ENCODE data around the gene TLDC2.

TLDC2 gene

DNA sequence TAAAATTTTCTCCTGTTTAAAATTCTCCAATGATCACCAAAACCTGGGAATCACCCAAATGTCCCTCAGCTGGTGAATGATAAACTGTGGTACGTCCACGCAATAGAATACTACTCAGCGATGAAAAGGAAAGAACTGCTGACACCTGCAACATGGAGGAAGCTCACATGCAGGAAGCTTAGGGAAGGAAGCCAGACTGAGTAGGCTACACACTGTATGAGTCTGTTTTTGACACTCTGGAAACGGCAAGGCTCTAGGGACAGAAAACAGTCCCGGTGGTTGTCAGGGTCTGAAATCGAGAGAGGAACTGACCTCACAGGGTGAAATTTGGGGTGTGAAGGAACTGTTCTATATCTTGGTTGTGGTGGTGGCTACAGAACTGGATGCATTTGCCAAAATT is 25.2 kb upstream of the TLDC2 start:
- no peak for DNase-seq (ENCODE audit: low read depth)

DNA sequence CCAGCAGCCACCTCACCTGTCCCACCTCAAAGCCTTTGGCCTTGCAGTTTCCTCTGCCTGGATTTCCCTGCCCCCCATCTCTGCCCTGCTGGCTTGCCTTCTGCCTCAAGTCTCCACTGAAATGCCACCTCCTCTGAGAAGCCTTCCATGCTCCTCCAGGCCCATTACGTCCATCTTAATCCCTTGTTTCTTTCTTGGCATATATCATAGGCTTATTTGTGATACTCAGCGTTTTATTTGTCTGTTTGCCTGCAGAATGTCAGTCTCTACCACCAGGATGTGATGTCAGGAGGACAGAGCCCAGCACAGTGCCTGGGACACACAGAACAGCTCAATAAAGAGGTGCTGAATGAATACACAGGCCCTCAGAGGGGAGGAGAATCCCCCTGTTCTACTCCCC is 24.4 kb upstream of the TLDC2 start:
- DNase-seq (ENCODE audit: low read depth): no peak

DNA sequence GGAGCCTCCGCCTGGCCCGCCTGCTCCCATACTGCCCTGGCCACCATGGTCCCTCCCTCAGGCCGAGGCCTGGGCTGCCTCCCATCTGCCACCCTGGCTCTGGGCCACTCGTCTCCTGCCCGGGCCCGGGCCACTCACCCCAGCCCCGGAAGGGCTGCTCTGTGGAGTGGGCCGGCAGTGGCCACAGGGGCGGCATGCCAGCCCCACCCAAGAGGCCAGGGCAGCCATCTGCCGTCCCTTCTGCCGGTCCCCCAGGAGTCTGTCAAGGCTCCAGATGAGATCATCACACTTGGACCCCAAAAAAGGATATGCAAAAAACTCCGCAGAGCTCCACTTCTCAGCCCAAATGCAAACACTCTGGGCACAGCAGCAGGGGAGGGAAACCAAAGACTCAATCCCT is 23.8 kb upstream of the TLDC2 start:
- DNase-seq (ENCODE audit: low read depth): no peak

DNA sequence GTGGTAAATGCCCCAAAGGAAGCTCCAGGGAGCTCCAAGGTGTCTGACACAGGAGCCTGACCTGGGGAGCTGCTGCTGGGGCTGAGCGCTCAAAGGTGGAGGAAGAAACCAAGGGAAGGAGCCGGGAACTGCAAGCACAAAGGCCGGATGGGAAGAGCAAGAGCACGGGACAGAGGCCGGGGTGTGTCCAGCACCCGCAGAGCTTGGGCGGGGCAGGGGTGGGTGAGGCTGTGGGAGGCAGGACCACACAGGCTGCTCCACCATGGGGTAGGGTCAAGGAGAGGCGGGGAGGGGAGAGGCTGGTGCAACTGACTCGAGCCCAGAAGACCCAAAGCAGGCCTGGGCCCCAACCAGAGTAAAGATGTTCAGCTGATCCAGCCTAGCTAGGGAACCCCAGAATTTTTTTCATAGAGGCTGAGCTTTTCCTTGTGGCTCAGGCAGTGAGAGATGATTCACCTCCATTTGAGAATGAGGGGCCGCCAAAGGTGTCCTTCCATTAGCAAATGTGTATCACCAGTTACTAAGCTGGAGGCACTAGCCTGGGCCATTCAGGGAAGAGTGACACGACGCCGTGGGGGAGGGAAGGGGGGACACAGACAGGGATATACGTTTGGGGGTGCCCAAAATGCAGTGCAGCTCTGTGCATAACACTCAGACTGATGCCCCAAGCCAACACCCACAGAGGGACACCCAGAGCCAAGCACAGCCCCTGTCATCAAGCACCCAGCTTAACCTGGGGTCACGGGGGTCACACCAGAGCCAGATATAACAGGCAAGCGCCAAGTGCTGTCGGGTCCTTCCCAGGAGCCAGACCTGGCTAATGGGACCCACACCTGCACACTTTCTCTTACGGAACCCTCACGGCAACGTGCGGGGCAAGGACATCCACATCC is 21.3 kb upstream of the TLDC2 start:
- DNase-seq (ENCODE audit: low read depth): no peak

DNA sequence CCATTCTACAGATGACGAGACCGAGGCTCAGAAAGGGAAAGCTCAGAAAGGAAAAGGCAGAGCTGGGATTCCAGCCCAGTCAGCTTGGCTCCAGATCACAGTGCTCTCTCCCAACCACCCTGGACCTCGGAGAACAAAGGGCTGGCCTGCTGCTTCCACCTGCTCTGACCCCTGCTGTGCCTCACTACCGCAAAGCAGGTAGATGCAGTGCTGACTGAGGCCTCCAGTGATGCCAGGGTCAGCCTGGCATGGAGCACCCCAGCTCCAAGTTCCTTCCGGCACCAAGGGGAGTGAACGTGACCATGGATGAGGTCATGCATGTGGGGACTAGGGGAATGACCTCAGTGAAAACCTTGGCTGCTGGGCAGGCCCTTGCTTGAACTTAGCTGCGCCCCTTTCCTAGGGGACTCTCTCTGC is 20.7 kb upstream of the TLDC2 start:
- no peak for DNase-seq (ENCODE audit: low read depth)

DNA sequence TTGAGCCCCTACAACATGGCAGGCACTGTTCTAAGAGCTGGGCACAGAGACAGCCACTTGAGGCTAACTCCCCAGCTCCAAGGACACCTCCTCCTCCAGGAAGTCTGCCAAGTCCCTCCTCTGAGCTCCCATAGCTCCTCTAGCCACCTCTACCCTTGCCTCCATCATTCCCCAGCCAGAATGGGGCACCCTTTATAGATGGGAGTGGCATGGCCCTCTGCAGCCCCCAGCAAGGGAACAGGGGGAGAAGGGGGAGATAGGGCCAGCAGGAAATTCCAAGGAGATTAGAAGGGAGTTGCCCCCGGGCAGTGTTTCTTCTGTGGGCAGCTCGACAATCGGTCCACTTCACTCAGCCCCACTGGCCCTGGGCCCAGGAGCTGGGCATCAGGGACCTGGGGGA is 19.7 kb upstream of the TLDC2 start:
- no peak for DNase-seq (ENCODE audit: low read depth)

DNA sequence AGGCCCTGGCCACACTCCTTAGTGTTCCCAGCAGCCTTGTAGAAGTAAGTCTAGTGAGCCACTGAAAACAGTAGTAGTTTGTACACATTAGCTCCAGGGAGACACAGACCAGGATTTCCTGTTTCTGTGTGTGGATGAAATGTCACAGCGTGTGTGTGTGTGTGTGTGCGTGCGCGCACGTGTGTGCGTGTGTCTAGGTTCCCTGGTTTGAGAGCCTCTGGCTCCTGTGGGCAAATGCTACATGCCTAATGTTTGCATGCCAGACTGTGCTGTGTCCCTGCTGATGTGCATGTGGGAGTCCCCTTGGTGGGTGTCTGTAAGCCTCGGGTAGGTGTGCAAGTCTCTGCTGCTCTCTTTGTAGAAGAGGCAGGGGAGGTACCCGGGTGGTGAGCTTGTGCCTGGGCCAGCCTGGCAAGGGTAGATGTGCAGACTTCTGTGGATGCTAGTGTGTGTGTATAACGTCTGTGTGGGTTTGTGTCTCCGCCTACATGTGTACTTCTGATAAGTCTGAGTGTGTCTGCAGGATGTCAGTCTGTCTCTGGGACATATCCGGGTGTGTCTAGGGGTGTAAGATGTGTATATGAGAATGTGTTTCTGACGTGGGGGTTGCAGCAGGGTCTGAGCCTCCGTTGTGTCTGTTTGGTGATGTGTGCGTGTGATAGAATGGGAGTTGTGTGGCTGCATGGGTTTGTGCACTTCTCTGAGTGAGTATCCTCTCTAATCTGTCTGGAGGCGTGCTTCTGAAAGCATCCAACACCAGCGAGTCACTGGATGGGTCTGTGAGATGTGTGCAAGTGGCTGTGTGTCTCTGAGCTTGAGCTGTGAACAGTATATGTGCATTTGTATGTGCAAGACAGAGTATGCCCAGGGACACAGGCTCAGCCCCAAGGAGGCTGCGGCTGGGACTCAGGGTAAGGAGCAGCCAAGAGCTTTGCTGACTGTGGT is 19.0 kb upstream of the TLDC2 start:
- DNase-seq (ENCODE audit: low read depth): peak; percentile 63

DNA sequence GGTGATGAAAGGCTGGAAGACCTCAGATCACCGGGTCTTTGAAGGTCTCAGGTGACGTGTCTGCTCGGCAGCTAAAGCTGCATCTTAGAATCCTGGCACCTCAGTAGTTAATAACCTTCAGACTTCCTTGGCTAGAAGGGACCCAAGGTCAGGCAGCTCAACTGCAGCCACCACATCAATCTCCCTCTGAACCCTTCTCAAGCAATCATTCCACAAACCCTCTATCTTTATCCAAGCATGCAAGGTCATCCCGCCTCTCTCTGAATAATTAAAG is 16.7 kb upstream of the TLDC2 start:
- DNase-seq (ENCODE audit: low read depth): no peak

DNA sequence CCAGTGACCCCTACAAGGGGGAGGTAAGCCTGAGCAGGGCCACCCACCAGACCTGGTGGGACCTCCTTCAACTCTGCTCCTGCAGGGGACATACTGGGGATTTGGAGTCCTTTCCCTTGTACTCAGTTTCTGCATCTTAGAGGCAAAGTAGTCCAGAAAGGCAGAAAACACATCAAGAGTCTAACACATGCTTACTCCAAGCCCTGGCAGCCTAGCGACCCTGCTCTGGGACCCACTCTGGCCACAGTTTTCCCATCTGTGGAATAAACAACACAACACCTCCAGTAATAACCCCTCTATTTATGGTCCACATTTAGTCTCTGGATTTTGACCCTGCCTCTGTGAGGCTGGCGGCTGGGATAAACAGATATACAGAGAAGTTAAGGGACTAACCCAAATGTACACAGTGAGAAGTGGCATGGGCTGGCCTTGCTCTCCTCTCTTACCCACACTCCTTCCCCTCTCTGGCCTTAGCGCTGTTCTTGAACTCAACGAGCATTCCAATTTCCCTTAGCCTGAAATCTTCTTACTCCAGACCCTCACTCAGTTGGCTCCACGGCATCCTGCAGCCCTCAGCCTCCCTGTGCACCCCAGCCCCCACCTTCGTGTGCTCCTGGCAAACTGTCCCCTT is 16.1 kb upstream of the TLDC2 start:
- no peak for DNase-seq (ENCODE audit: low read depth)

DNA sequence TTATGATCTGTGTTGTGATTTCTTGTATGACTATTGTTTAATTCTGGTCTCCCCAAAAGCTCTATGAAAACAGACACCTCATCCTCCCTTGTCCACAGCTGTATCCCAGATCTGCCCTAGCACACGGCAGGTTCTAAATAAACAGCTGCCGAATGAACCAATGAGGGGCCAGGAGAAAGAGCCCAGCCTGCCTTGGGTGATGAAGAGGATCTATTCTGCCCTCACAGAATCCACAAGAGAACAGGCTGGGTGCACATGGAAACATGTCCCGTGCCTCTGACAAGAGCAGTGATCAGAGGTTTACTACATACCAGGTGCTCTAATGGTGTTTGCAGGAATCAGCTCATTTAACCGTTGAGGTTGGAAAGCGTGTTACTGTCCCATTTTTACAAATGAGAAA is 15.6 kb upstream of the TLDC2 start:
- DNase-seq (ENCODE audit: low read depth): no peak

DNA sequence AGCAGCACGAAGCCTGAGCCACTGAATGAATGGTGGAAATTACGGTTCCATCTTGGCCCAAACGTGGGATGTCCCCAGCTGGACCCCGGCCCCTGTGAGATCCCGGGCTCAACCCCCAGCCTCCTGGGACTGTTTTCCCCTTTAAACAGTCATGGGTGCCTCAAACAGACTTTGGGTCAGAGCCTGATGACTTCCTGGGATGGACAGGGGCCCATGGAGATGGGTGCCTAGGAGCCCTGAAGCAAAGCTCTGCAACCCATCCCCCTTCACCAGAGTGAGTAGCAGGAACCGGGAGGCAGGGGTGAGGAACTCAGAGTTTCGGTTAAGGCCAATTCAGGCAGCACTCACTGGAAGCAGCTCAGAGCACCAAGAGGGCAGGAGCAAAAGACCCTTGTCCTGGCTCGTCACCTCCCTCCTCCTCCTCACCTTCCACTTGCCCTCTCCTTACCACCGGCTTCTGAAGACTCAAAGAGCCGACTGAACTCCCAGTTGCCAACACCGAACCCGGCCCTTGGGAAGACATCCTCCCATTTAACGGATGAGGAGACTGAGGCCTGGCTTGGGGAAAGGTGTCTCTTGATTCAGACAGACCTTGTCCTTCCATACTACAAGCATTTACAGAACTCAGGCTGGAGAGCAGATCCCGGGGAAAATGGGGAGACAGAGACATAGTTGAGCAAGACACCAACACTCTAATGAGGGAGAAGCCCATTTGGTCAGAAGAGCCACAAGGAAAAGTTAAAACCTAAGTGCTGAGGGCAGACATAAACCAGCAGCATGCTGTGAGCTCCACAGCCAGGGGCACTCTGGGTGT is 14.9 kb upstream of the TLDC2 start:
- DNase-seq (ENCODE audit: low read depth): no peak

DNA sequence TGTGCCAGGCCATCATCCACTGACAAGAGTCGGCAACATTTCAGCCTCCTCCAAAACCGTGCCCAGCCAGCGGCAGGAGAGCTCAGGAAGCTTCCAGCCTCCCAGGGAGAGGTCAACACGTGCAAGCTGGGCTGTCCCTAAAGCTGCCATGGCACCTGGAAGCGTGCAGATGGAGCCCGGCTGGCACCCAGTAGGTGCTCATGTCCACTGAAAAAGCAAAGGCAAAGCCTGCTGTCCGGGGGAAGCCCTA is 14.4 kb upstream of the TLDC2 start:
- no peak for DNase-seq (ENCODE audit: low read depth)

DNA sequence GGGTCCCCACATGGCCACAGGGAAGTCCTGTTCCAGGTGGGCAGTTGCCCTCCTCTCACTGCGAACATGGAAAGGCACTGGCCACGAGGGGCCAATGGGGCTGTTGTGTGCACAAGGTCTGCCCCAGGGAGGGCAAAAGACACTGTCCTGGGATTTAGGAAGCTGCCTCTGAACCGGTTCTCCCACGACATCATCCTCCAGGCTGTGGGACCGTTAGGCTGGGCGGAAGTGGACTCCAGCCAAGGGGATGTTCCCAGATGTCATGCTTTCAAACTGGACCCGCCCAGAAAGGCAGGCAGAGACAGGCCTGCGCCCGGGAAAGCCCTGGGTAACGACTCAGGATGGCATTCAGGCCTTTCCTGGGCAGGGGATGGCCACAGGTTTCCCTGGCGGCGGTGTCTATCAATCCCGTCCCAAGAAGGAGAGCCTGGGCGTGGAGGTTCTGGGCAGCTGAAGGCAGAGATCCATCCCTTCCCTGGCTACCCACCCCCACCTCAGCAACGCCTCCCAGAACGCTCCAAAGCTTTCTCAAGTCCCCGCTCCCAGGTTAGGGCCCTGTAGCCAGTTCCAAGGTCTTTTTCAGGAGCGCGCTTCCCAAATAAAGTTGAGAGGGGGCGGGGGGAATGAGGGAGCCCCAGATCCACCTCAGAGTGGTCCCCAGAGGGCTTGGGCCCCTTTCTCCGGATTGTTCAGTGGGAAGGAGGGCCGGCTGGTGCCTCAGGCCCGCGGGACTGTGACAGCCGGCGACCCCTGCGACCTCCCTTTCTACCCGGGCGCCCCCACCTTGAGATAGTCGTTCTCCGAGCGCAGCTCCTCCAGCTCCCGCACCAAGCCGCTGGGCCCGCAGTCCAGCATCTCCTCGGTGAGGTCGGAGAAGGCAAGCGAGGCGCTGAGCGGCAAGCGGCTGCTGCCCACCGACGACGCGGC is 13.8 kb upstream of the TLDC2 start:
- DNase-seq (ENCODE audit: low read depth): peak; percentile 71

DNA sequence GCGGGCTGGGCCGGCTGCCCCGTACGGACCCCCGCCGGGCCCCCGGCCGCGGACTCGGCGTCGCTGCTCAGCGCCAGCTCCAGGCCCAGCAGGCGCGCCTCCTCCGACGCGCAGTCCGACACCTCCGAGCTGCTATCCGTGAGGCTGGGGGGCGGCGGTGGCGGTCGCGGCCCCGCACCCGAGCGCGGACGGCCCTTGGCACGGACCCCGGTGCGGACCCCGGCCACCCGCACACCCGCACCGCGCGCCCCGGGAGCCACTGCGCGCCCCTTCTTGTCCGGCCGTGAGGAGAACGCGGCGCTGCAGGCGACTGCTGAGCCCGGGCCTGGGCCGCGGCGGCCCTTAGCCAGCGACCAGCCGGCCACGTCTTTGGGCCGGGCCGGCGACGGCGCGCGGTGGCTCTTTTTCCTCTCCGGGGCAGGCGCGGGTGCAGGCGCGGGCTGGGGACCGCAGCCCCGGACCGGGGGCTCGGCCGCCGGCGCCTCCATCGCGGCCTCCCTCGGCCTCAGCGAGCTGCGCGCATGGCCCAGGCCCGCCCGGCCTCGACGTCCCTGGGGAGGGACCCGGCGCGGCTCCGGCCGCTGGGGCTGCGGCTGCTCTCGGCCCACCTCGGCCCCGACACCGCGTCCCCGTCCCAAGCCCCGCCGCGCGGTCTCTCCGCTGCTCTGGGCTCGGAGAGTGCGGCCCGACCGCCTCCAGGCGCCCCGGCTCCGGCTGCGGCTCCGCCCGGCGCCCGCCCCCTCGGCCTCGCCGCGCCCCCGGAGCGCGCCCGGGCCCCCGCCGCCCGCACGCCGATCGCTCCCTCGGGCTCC is 12.9 kb upstream of the TLDC2 start:
- no peak for DNase-seq (ENCODE audit: low read depth)

DNA sequence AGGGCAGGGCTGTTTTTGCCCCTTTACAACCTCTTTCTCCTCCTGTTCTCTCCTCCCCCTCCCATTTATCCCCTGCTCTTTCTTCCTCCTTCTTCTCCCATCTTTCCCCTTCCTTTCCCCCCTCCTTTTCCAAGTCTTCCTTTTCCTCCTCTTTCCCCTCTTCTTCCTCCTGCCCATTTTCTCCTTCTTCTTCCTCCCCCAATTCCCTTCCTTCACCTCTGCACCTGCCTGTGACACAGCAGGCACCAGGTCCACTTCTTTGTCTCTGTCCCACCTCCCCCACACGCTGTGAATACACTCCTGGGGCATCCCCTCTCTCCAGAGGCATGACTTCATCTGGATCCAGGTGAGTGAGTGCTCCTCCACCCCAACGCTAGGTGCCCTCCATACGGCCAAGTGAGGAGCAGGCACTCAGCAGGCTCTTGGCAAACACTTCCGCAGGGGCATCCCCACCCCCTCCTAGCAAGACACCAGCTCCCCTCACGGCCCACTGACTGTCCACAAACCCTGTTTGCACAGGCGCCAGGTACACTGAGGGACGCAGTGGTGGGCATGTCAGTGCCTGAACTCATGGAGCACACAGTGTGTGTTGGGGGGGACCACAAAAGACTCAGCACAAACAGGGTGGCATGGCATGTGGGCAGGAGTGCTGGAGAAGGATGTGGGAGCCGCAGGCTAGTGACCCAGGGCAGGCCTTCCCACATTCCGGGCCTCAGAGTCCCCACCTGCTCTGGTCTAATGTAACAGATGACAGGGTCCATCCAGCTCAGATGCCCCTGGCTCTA is 10.7 kb upstream of the TLDC2 start:
- DNase-seq (ENCODE audit: low read depth): no peak

DNA sequence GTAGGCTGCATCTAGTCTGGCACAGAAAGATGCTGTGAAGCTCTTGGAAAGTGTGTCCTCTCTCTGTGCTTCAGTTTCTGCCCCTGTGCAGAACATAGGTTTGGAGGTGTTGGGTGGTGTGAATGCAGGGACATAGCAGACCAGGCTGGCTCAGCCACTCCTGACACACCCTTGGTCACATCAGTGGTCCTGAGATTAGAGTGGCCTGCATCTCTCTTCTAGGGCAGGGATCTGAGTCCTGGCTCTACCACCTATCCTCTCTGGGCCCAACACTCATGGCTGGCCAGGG is 10.1 kb upstream of the TLDC2 start:
- DNase-seq (ENCODE audit: low read depth): no peak

DNA sequence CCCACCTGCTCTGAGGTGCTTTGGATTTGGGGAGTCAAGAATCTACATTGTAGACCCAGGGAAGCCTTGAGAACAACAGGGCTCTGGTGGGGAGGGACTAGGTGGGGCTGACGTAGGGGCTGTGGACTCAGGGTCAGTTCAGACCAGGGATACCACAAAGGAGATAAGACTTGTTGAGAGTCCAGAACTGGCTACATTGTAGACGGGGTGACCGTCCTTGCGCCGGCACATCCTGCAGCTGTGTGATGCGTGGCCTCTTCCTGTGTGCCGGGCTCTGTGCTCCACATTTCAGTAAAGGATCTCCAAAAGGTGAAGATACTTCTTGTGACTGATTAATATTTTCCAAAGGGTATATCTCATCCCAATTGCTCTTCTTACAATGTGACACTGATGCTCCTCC is 9.8 kb upstream of the TLDC2 start:
- DNase-seq (ENCODE audit: low read depth): no peak

DNA sequence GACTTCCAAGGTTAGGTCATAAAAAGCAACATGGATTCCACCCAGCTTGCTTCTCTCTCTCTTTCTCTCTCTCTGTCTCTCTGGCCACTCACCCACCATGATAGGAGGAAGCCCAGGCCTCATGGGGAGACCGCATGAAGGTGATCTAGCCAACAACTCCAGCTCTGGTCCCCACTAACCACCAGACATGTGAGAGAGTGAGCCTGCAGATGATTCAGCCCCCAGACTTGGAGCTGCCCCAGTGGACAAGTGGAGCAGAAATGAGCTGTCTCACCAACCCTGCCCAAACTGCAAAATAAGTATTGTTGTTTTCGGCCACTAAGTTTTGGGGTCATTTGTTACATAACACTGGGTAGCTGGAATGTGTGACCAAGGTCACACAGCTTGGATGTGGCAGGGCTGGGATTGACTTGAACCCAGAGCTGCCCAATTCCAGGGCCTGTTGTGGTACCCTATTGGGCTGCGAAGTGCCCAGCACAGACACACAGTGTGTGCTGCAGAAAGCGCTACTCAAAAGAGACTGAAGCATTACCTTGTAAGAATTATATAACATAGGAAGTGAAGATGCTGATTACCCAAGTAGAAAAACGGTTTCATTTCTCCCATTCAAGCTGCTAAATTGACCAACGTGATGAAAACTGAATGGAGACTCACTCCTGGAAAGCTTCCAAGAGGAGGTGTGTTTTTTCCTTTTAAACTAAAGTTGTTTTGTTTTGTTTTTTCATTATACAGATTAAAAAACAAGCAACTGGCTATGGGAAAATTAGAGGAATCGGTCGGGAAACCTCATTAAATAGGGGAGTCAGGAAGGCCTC is 9.1 kb upstream of the TLDC2 start:
- DNase-seq (ENCODE audit: low read depth): peak; percentile 56

Measured in iris pigment epithelial cell (primary cell).